Suprapubic skin (tissue), 4 donors: ENCODE results near the gene C2orf49.
A peak's percentile ranks its signal among the peaks of the same experiment; 100 is the strongest.

Experiments used
- EP300 ChIP-seq: sonication (generic); formaldehyde crosslinking; IDR thresholded peaks from one replicate; pipeline ENCODE4 v1.6.1; 2017; ENCODE audit warnings: antibody characterized with exemption
- POLR2A ChIP-seq, 2 donors: fragments of 450-650 bp; IDR thresholded peaks; one replicate each; pipeline ENCODE4 v1.6.1; 2017; ENCODE audit warnings: antibody characterized with exemption in 2 of 2, mild to moderate bottlenecking in 2 of 2, moderate library complexity in 2 of 2
- POLR2AphosphoS5 ChIP-seq, 3 donors: sonication (generic); formaldehyde crosslinking; IDR thresholded peaks; one replicate each; pipeline ENCODE4 v1.6.1; 2017; ENCODE audit warnings: antibody characterized with exemption in 3 of 3
- TF ChIP-seq, protein P1 (sequence below), 2 donors: fragments of 200-600 bp in 1 of 2; fragments of 450-650 bp in 1 of 2; sonication (generic) in 1 of 2; IDR thresholded peaks; one replicate each; pipeline ENCODE4 v1.5.1; 2016 to 2019; ENCODE audit warnings: antibody characterized with exemption in 2 of 2, mild to moderate bottlenecking in 1 of 2, moderate library complexity in 1 of 2

DNA sequence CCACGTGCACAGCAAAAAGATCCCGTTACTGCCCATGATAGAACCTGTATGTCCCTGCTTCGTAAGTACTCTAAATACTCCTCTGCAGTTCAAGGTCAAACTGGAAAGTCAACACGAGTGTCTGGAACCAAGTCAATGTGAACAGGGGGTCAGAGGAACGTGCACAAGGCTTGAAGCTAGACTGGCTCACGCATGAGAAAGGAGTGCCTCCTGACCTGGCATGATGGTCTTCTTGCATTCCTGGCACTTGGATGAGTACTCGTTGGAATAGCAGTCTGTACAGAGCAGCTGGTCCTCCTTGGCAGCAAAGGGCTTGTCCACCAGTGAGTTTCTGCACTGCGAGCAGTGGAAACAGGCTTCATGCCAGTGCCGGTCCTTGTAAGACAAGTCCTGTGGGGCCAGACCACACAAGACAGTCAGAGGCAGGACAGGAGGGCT is 36.0 kb downstream of the C2orf49 start:
- TF ChIP-seq, protein P1, sequence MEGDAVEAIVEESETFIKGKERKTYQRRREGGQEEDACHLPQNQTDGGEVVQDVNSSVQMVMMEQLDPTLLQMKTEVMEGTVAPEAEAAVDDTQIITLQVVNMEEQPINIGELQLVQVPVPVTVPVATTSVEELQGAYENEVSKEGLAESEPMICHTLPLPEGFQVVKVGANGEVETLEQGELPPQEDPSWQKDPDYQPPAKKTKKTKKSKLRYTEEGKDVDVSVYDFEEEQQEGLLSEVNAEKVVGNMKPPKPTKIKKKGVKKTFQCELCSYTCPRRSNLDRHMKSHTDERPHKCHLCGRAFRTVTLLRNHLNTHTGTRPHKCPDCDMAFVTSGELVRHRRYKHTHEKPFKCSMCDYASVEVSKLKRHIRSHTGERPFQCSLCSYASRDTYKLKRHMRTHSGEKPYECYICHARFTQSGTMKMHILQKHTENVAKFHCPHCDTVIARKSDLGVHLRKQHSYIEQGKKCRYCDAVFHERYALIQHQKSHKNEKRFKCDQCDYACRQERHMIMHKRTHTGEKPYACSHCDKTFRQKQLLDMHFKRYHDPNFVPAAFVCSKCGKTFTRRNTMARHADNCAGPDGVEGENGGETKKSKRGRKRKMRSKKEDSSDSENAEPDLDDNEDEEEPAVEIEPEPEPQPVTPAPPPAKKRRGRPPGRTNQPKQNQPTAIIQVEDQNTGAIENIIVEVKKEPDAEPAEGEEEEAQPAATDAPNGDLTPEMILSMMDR (IDR thresholded peaks at IDR 0.05) = no peak
- peak in 1 of 3 donors; percentile 34 for TF ChIP-seq POLR2AphosphoS5 (IDR thresholded peaks at IDR 0.05)
- TF ChIP-seq POLR2A (IDR thresholded peaks at IDR 0.05) = no peak
- TF ChIP-seq EP300 = no peak
